GM18505 (cell line): ENCODE data around the gene ZDHHC11.
"Not testable (repeated sequence)": the region's sequence is repeated elsewhere in the genome, so short reads cannot be mapped to it uniquely, and the experiment has no call there.

Source experiments
- ATAC-seq: cut with Tn5 transposase; IDR thresholded peaks from one replicate; pipeline ENCODE4 v1.9.1; 2021; ENCODE audit not compliant: unreplicated experiment
- POLR2A ChIP-seq: IDR thresholded peaks from 4 replicates; pipeline ENCODE4 v1.6.1; 2011; ENCODE audit warnings: borderline replicate concordance; ENCODE audit not compliant: insufficient read depth, insufficient read length; ENCODE audit errors: extremely low read depth

ZDHHC11 gene

DNA sequence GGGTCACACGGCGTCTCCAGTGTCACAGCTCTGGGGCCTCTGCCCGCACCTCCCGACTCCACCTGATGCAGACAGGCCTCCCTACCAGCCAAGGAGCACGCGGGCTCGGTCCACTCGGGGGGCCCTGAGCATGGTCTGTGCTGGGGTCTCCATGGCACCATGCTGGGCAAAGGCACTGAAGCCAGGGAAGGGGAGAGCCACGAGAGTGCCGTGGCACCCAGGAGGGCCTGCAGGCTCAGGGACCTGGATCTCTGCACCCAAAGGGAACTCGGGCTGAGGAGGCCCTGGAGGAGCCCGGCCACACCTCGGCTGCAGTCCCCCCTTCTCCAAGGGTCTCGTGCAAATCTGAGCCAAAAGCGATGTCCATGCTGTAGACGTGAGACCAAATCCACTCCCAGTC lies 6.4 kb downstream of the ZDHHC11 start:
- ATAC-seq, result not testable (repeated sequence)

DNA sequence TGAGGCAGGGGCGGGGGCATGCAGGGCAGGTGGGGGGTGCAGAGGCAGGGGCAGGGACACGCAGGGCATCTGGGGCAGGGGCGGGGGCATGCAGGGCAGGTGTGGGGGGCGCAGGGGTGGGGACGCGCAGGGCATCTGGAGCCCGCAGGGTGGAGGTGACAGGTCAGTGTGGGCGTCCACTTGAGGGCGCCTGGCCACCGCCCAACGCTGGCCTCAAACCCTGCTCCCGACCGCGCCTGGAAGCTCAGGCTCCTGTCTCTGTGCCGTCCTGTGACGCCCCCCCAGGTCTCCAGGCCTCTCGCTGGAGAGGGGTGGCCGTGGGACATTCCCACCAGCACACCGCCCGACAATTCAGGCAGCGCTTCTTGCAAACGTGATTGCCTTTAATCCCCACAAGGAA lies 6.9 kb downstream of the ZDHHC11 start:
- ATAC-seq, result not testable (repeated sequence)

DNA sequence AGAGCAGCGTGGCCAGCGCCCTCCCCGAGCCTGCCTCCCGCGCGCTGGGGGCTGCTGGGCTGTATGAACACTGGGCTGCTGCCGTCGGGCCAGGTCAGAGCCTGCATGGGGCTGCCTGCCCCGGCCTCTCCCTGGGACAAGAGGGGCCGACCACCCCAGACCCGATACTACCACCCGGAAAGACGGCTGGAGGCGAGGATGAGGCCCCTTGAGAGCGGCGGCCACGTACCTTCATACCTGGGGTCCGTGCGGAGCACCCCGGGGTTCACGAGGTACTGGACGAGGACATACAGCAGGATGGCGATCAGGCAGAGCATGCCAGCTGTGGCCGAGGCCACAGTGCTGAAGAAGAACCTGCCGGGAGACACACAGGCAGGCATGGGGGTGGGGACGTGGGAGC lies 7.4 kb downstream of the ZDHHC11 start:
- ATAC-seq, result not testable (repeated sequence)

DNA sequence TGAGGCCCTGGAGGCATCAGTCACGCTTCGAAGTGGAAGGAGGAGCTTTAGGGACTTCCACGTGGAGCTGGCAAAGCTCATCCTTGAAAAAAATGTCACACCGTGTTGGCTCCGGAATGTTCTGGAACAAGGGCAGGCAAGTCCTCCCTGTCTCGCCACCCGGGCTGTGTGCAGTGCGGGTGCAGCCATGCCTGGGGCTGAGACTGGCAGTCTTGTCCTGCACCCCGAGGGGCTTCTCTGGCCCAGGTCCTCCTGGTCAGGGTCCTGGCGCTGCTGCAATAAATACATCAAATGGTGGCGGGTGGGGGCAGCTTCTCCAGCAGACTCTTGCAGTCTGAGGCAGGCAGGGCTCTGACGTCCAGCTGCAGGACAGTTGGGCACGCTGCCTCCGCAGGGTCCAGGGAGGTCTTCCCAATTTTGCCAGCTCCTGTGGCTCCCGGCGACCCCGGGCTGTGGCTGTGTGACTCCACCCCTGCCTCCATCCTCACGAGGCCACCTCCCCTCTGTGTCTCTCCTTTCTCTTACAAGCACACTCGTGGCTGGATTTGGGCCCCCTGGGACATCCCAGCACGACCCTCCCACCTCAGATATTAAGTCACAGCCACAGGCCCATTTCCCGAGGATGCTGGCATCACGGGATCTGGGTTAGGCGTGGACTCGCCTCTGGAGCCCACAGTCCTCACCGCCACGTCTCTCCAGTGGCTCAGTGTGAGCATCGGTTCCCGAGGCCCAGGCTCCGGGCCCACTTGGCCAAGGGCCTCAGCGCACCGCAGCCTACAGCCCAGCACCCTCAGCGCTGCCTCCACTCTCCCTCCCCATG lies 8.2 kb downstream of the ZDHHC11 start:
- not testable (repeated sequence) for ATAC-seq

DNA sequence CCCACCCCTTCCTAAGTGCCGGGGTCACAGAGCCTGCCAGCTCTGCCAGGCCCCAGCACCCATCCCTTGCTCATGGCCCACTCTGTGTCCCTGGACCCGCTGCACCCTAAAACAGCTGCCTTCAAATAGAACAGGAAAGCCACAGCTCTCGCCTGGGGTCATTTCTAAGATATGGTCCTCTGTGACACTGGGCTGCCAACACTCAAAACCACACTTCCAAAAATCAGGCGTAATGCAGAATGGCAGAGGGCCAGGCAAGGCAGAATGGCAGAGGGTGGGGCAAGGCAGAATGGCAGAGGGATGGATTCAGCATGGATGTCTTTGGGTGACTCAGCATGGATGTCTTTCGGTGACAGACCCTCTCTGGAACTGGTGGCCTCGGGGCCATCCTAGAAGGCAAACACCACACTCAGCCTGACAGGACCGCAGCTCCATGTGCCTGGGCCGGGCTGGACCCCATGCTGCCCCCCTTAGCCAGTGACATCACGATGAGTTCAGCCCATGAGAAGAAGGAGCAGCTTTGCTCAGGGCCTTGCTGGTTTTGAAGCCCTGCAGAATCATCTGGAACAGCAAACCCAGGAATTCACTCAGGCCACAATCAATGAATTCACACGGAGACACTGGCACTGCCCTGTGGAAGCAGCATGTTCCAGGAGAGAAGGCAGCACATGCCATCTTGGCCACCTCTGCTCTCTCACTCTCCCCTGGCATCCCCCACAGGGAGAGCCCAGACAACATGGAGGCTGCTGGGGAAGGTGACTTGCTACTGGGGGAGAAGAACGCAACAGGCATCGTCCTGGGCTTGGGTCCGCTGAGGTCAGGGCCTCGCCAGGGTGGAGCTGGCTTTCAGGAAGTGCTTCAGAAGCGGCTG lies 9.0 kb downstream of the ZDHHC11 start:
- ATAC-seq, result not testable (repeated sequence)

DNA sequence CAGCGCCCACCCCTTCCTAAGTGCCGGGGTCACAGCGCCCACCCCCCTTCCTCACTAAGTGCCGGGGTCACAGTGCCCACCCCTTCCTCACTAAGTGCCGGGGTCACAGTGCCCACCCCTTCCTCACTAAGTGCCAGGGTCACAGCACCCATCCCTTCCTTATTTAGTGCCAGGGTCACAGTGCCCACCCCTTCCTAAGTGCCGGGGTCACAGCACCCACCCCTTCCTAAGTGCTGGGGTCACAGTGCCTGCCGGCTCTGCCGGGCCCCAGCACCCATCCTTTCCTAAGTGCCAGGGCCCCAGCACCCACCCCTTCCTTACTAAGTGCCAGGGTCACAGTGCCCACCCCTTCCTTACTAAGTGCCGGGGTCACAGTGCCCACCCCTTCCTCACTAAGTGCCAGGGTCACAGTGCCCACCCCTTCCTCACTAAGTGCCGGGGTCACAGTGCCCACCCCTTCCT lies 9.8 kb downstream of the ZDHHC11 start:
- ATAC-seq, result not testable (repeated sequence)

DNA sequence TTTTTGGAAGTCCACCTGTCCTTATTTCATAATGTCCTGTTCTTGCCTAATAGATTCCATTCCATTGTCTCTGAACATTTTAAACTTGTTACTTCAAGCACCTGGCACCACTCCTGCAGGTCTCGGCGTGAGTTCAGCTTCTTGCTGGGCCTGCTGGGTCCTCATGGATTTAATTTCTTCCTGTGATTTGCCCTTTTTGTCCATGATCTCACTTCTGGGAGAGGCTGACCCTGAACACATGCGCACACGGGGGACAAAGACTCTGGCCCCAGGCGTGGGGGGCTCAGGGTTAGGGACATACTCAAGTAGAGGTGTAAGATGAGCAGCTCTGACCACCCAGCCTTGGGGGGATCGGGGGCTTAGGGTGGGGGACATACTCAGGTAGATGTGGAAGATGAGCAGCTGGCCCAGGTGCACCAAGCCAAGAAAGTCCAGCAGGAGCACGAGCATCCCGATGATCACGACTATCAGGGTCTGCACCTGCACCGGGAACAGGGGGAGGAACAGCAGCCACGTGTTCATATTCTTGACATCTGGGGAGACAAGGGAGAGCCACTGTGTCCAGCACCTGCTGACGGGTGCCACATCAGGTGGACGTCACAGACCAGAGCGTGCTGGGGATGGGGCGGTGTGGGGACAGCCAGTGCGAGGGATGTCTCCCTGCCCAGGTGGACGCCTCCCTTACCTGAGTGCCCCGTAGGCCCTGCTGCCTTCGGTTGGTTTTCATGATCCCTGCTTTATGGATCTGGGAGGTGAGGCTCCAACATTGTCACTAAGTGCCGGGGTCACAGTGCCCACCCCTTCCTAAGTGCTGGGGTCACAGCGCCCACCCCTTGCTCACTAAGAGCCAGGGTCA lies 10.4 kb downstream of the ZDHHC11 start:
- ATAC-seq, result not testable (repeated sequence)

DNA sequence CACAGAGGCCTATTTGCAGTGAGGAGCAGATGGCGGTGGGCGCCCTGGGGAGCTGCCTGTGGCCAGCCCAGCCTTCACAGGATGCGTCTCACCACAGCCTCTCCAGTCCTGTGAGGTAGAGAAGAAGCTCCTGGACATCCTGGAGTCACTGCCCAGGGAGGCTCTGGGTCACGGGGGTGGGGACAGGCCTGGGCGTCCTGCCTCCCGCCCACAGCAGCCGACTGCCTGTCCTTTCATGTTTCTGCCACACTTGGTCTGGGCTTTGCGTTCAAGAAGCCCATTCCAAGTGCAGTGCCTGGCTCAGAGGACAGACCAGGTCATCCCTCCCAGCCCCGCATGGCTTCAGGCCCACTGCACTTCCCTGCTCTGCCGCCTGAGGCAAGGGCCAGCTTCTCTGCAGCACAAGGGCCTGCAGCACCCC lies 12.3 kb downstream of the ZDHHC11 start:
- not testable (repeated sequence) for ATAC-seq

DNA sequence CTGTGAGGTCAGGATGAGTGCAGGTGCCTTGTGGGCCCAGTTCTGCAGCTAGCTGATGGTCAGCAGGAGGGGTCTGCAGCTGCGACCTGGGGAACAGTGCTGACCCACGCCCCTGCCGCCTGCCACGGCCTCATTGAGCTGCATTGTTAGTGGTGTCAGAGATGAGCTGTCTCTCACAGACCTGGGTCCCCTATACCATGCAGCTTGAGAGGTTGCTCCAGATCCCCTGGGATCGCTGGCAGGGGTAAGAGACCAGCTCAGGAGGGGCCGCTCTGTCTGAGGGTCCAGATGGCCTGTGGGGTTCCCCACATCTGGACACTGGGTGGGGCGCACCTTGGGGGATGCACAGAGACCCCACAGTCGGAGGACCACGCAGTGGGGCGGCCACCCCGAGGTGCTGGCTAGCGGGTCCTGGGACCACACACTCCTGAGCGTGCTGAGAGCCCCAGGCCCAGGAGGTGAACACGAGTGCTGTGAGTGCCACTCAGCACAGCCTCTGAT lies 13.1 kb downstream of the ZDHHC11 start:
- ATAC-seq, result not testable (repeated sequence)

DNA sequence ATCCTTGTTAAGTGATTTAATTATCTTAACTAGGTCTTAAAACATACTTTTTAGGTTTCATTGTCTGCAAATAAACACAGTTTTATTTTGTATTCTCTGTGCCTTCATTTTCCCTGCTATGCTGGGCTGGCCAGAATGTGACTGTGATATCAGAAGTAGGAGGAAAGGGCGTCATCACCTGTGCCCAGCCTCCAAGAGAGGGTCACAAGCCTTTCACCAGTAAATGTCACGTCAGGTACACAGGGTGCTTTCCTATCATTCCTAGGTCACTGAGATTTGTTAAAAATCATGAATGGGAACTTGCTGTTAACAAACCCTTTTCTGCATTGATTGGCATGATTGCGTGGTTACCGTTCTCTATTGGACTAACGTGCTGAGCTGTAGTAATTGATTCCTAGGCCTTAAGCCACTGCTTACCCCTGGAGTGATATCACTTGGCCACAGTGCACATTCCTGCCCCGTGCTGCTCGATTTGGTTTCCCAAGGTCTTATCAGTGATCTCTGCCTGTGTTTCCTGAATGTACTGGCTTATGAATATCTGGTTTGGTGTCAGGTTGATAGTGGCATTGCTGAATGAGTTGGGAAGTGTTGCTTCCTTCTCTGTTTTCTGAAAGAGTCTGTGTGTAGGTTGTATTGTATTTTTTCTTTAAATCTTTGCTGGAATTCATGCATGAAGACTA lies 14.7 kb downstream of the ZDHHC11 start:
- ATAC-seq, result not testable (repeated sequence)

DNA sequence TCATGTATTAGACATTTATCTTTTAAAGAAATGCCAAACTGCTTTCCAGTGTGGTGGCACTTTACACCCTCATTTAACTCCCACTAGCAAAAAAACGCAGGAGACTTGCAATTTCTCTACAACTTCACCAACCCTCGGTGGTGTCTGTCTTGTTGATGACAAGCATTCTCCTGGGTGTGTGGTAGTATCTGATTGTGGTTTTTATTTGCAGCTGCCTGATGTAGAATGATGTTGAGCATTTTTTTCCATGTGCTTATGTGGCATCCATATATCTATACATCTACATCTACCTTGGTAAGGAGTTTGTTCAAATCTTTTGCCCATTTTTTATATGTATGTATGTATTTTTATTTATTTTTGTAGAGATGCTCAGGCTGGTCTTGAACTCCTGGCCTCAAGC lies 16.8 kb downstream of the ZDHHC11 start:
- not testable (repeated sequence) for ATAC-seq

DNA sequence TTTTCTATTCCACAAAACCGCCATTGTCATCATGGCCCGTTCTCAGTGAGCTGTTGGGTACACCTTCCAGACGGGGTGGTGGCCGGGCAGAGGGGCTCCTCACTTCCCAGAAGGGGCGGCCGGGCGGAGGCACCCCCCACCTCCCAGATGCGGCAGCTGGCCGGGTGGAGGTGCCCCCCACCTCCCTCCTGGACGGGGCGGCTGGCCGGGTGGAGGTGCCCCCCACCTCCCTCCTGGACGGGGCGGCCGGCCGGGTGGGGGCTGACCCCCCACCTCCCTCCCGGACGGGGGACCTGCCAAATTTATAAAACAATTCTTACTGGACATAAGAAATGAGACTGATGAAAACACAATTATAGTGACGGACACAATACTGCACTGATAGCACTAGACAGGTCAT lies 22.6 kb downstream of the ZDHHC11 start:
- not testable (repeated sequence) for ATAC-seq

DNA sequence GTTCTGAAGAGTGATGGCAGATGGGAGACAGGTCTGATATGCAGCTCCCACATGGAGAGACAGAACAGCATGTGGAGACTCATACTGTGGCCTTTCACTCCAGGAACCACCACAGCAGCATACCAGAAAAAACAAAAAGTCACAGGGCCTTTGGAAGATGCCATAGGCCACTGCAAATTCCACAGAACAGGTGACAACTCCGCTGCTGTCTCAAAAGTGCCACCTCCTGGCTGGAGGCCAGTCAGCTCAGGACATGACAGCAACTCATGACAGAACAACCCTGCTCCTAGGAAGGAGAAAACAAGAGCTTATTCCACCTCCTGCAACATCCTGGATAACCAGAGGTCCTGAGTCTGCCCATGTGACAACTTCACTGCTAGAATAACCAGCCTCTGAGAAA lies 25.2 kb downstream of the ZDHHC11 start:
- ATAC-seq, result not testable (repeated sequence)

DNA sequence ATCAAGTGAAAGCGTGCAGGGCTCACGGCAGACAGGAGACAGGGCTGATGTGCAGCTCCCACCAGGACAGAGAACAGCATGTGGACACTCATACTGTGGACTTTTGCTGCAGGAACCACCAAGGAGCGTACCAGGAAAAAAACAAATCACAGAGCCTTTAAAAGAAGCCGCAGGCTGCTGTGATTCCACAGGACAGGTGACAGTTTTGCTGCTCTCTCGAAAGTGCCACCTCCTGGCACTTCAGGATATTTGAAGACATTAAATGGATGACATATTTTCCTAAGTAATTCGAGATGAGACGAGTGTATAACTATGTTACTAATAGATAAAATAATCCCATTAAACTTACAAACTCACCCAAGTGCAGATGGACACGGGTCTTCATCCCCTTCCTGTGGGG lies 29.3 kb downstream of the ZDHHC11 start:
- no peak for TF ChIP-seq POLR2A
- no peak for ATAC-seq
